GM20431 (cell line): Measurements from ENCODE around the gene ABCC4.

Experiments
- in situ Hi-C: fragments of 300-500 bp; cut with MseI, MboI; formaldehyde crosslinking; loops from one replicate; pipeline ENCODE4 v1.15.0; 2020; ENCODE audit warnings: low sequenced_read_pairs; ENCODE audit not compliant: unreplicated experiment

ABCC4 gene

GRCh38 chr13:95260031-95260525, 41.2 kb downstream of the ABCC4 start:
- in situ Hi-C loops: no loop called here

GRCh38 chr13:95258619-95259194, 42.5 kb downstream of the ABCC4 start:
- in situ Hi-C loops: no loop called here

- in situ Hi-C loops: no loop called here
Measured at GRCh38 chr13:95258098-95258497, 43.2 kb downstream of the ABCC4 start.

DNA sequence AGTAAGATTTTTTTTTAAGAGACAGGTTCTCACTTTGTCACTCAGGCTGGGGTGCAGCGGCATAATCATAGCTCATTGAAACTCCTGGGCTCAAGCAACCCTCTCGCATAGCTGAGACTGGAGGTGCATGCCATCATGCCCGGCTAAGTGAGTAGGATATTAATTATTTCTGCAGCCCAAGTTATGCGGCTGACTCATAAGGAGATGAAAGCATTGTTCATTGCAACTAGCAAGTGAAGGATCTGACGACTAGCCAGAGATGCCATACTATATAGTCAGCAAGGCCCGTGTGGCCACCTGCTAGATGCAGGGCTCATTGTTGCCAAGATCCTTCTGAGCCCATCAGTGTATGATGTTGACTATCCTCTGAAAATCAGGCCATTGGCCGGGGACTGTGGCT, 45.2 kb downstream of the ABCC4 start:
- in situ Hi-C loops: no loop called here

DNA sequence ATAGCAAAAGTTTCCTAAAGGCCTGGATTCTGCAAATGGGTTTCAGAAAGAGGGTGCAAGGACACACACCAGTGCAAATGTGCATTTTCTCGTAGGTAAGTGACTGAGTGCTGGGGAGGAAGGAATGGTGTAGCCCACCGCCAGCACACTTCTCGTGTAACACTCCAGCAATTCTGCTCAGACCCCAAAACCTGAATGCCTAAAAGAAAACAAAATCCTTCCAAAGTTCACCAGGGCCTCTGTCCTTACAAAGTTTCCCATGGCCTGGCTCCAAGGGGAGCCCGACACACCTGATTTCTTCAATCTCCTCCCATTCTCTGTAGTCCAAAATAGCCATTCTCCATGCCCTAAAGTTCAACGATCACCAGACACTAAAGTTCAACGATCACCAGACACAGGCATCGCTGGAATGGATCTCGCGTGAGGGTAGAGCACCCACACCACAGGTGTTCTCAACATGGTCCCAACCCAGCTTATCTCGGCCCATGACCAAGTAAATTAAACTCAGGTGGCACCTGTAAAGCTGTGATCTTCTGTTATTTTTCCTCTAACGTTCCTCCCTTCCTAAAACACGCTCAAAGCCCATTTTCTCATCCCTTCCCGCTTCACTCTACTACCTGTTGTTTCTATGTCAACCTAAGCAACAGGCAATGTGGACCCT, 46.0 kb downstream of the ABCC4 start:
- in situ Hi-C loops: no loop called here

GRCh38 chr13:95254339-95254738, 46.9 kb downstream of the ABCC4 start:
- in situ Hi-C loops: no loop called here

DNA sequence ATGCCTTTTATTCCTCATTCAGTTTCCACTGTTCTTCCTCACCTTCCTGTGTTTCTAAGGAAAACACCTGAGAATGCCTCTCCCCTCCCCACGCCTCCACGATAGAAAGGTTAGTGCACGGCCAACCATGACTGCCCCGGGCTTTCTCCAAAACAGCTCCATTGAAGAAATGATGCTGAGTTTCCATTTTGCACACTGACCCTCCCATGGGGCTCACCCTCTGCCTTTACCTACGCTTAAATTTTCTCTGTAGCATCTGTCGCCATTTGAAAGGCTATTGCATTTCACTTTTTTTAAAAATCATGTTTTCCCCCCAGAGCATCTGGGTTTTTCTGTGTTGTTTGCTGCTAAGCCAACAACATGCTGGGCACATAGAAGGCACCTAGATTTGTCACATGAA, 48.2 kb downstream of the ABCC4 start:
- in situ Hi-C loops: no loop called here

DNA sequence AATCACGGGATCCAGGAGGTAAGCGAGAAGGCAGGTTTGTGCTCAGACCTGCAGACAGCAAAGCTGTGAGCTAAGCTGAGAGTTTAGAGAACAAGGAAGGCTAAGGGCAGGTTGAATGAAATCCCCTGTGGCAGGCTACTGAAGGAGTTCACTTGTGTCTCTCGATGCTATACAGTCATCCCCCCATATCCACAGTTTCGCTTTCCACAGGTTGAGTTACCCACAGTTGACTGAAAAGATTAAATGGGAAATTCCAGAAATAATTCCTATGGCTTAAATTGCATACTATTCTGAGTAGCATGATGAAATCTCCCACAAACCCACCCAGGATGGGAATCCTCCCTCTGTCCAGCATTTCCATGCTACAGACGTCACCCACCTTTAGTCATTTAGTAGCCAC, 49.6 kb downstream of the ABCC4 start:
- in situ Hi-C loops: no loop called here

GRCh38 chr13:95250961-95251360, 50.3 kb downstream of the ABCC4 start:
- in situ Hi-C loops: no loop called here

DNA sequence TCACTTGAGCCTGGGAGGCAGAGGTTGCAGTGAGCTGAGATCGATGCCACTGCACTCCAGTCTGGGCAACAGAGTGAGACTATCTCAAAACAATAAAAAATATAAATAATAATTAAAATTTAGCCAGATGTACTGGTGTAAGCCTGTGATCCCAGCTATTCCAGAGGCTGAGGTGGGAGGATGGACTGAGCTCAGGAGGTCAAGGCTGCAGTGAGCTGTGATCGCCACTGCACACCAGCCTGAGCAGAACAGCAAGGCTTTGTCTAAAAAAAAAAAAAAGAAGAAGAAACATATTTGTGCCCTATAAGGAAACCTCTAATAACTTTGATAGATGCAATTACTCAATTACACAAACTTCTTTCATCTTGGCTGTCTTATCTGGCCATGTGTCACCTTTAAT, 52.3 kb downstream of the ABCC4 start:
- in situ Hi-C loops: no loop called here

DNA sequence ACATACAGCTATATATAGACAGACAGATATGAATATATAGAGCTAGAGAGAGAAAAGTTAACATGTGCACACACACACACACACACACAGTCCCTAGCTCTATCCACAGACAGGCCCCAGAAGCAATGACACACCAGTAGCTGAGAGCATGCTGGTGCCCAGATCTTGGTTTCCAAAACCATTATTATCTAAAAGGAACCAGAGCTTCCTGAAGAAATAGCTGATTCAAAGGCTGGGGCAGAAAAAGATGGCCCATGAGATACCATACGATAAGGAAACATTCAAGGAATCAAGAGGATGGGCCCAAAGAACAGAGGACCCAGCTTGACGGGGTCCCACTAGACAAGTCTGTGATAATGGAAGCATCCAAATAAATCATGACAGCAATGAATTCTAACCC, 53.4 kb downstream of the ABCC4 start:
- in situ Hi-C loops: no loop called here

DNA sequence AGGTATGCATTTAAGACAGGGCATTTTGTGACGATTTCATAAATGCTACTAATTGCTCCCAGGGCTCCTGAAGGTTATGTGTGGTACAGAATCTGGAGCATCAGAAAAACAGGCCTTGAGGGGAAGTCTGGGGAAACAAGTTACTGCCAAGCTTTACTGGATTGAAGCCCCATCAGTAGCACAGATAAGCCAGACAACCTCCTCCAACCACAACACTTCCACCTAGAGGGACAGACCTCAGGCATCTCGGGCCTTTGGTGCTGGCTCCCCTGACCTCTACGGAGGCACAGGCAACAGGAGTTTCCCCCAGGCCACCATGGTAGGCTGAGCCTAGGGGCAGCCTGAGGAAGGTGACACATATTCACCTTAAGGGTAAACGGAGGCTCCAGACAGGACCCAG, 54.1 kb downstream of the ABCC4 start:
- in situ Hi-C loops: no loop called here

DNA sequence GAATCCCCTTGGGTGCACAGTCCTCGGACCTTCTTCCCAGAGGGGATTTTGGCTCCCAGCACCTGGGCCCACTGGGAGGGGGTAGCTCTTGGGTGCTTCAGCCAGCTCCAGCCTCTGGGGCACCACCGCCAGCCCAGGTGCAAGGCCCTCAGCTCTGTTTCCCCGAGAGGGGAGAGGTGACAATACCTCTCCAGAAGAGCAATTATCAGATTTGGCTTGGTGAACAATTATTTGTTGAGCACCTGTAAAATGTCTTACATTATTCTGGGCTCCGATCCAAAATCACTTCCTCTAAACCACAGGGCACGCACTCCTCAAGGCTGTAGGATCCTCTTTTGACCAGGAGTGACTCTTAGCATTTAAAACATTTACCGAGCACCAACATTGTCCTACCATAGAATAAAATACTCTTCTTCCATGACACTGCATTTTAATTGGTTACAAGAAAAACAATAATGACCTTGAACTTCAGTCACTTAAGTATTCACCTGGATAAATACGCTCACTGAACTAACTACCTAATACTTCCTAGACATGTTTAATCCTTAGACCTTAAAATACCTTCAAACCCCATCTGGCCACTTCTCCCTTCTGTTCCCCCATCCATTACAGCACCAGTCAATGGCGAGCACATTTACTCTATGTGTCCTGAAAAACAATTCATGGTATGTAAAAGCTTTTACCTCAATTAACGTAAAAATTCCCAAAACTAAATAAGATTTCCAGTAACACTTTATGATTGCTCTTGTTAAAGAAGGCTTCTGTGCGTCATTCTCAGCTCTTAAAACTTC, 54.8 kb downstream of the ABCC4 start:
- in situ Hi-C loops: no loop called here

DNA sequence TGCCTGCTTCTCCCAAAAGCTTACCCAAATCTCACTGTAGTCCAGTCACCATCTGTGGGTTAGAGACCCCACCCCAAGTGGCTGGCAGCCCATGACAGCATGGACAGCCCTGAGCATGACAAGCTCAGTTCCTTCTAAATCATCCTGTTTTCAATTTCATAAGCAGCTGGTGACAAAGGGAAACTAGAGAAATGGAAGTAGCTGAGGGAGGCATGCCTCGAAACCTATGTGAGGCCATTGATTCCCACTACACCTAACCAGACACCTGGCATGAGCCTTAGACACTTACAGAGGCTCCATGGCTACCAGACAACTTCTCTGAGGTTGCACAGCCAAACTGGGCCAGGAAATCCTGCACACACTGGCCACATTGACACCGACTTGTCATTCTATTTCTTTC, 56.2 kb downstream of the ABCC4 start:
- in situ Hi-C loops: no loop called here

GRCh38 chr13:95243207-95243606, 58.0 kb downstream of the ABCC4 start:
- in situ Hi-C loops: no loop called here

- in situ Hi-C loops: no loop called here
Measured at GRCh38 chr13:95241321-95241720, 59.9 kb downstream of the ABCC4 start.

DNA sequence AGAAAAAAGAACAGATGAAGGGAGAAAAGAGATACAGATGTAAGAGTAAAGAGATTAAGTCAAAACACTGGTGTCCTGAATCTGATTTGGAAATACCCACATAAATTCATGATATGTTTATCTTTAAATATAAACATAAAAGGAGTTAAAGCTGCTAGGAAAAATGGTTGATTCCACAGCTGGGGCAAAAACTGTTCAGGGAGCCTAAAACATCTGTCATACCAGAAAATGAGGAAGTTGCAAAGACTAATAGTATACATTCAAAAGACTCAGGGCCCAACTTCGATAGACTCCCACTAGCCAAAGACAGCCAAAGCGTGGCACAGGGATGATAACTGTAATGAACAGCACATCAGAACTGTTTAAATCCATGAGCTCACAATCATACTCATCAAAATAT, 62.0 kb downstream of the ABCC4 start:
- in situ Hi-C loops: no loop called here

DNA sequence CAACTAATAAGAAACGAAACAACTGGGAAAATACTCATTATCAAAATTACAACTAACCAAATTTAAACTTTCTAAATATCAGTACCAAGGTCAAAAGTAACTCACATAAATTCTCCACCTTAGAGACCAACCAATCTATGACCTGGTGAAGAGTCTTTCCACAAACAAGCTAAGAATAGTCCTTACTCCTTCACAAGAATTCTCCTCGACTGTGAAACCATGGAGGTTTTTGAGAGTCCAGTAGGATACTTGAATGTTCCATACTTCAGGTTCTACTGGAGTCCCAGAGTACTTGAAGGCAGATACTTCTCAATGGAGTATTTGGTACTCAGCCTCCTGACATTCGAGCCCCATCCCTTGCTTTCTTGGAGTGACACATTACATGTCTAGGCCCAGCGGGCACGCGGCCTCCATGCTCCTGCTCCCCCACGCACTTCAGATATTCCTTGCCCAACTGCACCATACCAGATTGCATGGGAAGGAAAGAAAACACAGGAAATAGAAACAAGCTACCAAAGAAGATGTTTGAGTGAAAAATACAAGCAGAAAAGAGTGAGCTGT, 63.9 kb downstream of the ABCC4 start:
- in situ Hi-C loops: no loop called here

GRCh38 chr13:95236774-95237173, 64.5 kb downstream of the ABCC4 start:
- in situ Hi-C loops: no loop called here

GRCh38 chr13:95235974-95236373, 65.3 kb downstream of the ABCC4 start:
- in situ Hi-C loops: no loop called here

DNA sequence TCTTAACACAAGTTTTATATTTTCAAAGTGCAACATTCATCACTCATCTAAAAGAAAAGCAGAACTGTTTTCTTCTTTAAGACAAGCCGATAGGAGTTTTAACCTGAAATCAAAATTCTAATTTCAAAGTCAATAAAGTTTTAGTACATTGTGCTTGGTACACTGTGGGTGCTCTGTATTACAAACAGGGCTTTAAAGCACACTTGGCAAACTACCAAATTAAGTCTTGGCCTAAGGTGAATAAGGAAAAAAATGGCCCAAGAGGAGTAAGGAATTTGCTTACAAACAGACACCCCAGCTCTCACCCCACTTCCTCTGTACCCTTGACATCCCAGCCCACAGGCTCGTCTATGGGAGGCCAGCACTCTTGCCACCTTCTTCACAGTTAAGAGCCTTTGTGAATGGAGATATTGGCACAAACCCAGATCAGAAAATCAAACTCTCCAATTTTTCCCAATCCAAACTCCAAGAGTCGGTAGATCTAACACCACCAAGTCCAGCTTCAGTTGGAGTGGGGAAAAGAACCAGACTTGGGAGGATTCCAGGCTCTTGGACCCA, 66.0 kb downstream of the ABCC4 start:
- in situ Hi-C loops: no loop called here
